Smooth muscle cell of the umbilical artery (primary cell): ENCODE data around the gene COL8A2. TPM values are rescaled to one million over a fixed set of nuclear protein-coding genes. Genes with fewer than 3 reads are reported as not detected.

Experiments used
- total RNA-seq: library from RNA; depleted of rRNA; stranded (reverse); fragments of >200 nt; gene quantifications from 2 replicates; pipeline ENCODE4 v1.2.3, GENCODE V29; 2014

The COL8A2 gene
- total RNA-seq, result 9.2 and 19.6 TPM in 2 replicates

GRCh38 chr1:36125129-36125991 lies at the start of gene COL8A2:
TSS of gene COL8A2 (minus strand) at chr1:36125222. CDS start at chr1:36100242, 24,980 bp downstream.

GRCh38 chr1:36155408-36156328 lies 30.6 kb upstream of the COL8A2 start, which contains the start of gene MAP7D1:
TSS of gene MAP7D1 (plus strand) at chr1:36156160. CDS start at chr1:36156418, 258 bp downstream.

GRCh38 chr1:36149237-36149972 lies 24.4 kb upstream of the COL8A2 start, which contains the start of gene TRAPPC3:
TSS of gene TRAPPC3 (minus strand) at chr1:36149486. CDS start at chr1:36149378, 108 bp downstream.

GRCh38 chr1:36088577-36089392 lies 36.2 kb downstream of the COL8A2 start, which contains the start of gene ADPRS:
TSS of gene ADPRS (plus strand) at chr1:36088892. CDS start at chr1:36088905, 13 bp downstream.

GRCh38 chr1:36083635-36084496 lies 41.2 kb downstream of the COL8A2 start, which contains the start of gene TEKT2:
TSS of gene TEKT2 (plus strand) at chr1:36084094. CDS start at chr1:36084922, 828 bp downstream.

Other genes with a start within 250 kb of the COL8A2 start
- gene AGO1, start 242.0 kb downstream of the COL8A2 start, total RNA-seq, result 11.9 and 26.8 TPM in 2 replicates
- gene AGO3, start 194.1 kb downstream of the COL8A2 start, total RNA-seq, result 16.6 and 29.0 TPM in 2 replicates
- not detected in 2 replicates for gene TEKT2, start 41.1 kb downstream of the COL8A2 start, total RNA-seq
- 34.6 and 36.2 TPM in 2 replicates for gene ADPRS, start 36.3 kb downstream of the COL8A2 start, total RNA-seq
- 80.3 and 119 TPM in 2 replicates for gene TRAPPC3, start 24.3 kb upstream of the COL8A2 start, total RNA-seq
- 66.8 and 120 TPM in 2 replicates for gene MAP7D1, start 30.9 kb upstream of the COL8A2 start, total RNA-seq
- 66.8 and 104 TPM in 2 replicates for gene THRAP3, start 99.2 kb upstream of the COL8A2 start, total RNA-seq
- gene SH3D21, start 181.1 kb upstream of the COL8A2 start, total RNA-seq, result 6.5 and 10.5 TPM in 2 replicates
- gene EVA1B, start 198.4 kb upstream of the COL8A2 start, total RNA-seq, result 84.0 and 161 TPM in 2 replicates